DND-41 (cell line): Measurements from ENCODE around the gene IP6K2.

Experiments
- EZH2 ChIP-seq: IDR thresholded peaks from 3 replicates; pipeline ENCODE4 v1.6.1; 2012; ENCODE audit warnings: borderline replicate concordance, low read depth, mild to moderate bottlenecking, moderate library complexity, low read length, inconsistent platforms; ENCODE audit not compliant: severe bottlenecking
- TF ChIP-seq, protein P1 (sequence below): IDR thresholded peaks from 2 replicates; pipeline ENCODE4 v1.5.1; 2012; ENCODE audit warnings: borderline replicate concordance, low read length, moderate library complexity, mild to moderate bottlenecking; ENCODE audit not compliant: poor library complexity, severe bottlenecking; ENCODE audit errors: extremely low read depth

DNA sequence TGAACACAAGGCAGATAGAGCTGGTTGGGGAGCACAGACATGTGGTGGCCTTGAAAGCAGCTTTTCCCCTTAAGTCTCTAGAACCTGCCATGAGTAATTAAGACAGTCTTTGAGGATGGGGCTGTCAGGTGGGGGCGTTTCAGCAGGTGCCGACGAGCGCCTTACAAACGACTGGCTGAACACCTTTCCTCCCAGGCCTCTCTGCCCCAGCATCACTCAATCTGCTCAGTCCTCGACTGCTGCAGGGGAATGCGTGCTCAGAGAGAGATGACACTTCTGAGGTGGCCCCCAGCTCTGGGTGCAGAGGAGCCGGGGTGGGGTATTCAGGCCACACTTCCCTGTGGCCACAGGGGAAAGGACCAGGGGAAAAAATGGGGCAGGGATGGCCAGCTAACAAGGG lies 23.2 kb downstream of the IP6K2 start:
- TF ChIP-seq, protein P1, sequence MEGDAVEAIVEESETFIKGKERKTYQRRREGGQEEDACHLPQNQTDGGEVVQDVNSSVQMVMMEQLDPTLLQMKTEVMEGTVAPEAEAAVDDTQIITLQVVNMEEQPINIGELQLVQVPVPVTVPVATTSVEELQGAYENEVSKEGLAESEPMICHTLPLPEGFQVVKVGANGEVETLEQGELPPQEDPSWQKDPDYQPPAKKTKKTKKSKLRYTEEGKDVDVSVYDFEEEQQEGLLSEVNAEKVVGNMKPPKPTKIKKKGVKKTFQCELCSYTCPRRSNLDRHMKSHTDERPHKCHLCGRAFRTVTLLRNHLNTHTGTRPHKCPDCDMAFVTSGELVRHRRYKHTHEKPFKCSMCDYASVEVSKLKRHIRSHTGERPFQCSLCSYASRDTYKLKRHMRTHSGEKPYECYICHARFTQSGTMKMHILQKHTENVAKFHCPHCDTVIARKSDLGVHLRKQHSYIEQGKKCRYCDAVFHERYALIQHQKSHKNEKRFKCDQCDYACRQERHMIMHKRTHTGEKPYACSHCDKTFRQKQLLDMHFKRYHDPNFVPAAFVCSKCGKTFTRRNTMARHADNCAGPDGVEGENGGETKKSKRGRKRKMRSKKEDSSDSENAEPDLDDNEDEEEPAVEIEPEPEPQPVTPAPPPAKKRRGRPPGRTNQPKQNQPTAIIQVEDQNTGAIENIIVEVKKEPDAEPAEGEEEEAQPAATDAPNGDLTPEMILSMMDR = no peak
- no peak for TF ChIP-seq EZH2
